BLaER1 (cell line): Measurements from ENCODE around the gene MAU2.

Experiments
- H3K27ac ChIP-seq: shearing (Covaris generic); formaldehyde crosslinking; 2 replicates; pipeline ENCODE4 v1.8.1; 2022
- H3K27me3 ChIP-seq: shearing (Covaris generic); formaldehyde crosslinking; 2 replicates; pipeline ENCODE4 v1.8.1; 2022
- H3K36me3 ChIP-seq: shearing (Covaris generic); formaldehyde crosslinking; 2 replicates; pipeline ENCODE4 v1.8.1; 2022
- H3K4me1 ChIP-seq: shearing (Covaris generic); formaldehyde crosslinking; 2 replicates; pipeline ENCODE4 v1.8.1; 2022
- H3K4me2 ChIP-seq: shearing (Covaris generic); formaldehyde crosslinking; 2 replicates; pipeline ENCODE4 v1.8.1; 2022
- H3K4me3 ChIP-seq: shearing (Covaris generic); formaldehyde crosslinking; 2 replicates; pipeline ENCODE4 v1.8.1; 2022
- H3K9ac ChIP-seq: shearing (Covaris generic); formaldehyde crosslinking; 2 replicates; pipeline ENCODE4 v1.8.1; 2022
- H3K9me3 ChIP-seq: shearing (Covaris generic); formaldehyde crosslinking; 2 replicates; pipeline ENCODE4 v1.8.1; 2022
- H4K20me1 ChIP-seq: shearing (Covaris generic); formaldehyde crosslinking; 2 replicates; pipeline ENCODE4 v1.8.1; 2022
- Cebpa-rat ChIP-seq: shearing (Covaris generic); IDR thresholded peaks from 2 replicates; pipeline ENCODE4 v1.8.1; 2022

Gene MAU2

GRCh38 chr19:19334063-19334988, 13.7 kb downstream of the MAU2 start:
- Histone ChIP-seq H3K36me3 (peaks cover 100% of the 10 kb centered on the region), H3K27ac (no peak overlapping the region), H3K9me3 (no peaks in the 10 kb centered on the region), H4K20me1 (peaks cover 90% of the 10 kb centered on the region), H3K4me2 (no peak overlapping the region), H3K27me3 (no peaks in the 10 kb centered on the region), H3K4me1 (peaks cover 4% of the 10 kb centered on the region), H3K4me3 (no peak overlapping the region), H3K9ac (no peak overlapping the region)
- no peak for TF ChIP-seq Cebpa-rat

GRCh38 chr19:19334989-19335344, 14.3 kb downstream of the MAU2 start:
- no peak overlapping the region for H3K9ac ChIP-seq
- H3K27me3 ChIP-seq, result no peaks in the 10 kb centered on the region
- no peak for TF ChIP-seq Cebpa-rat
- H3K36me3 ChIP-seq, result peaks cover 99% of the 10 kb centered on the region
- H3K27ac ChIP-seq, result no peak overlapping the region
- H4K20me1 ChIP-seq, result peaks cover 84% of the 10 kb centered on the region
- no peak overlapping the region for H3K4me3 ChIP-seq
- no peak overlapping the region for H3K4me2 ChIP-seq
- H3K4me1 ChIP-seq, result no peaks in the 10 kb centered on the region
- no peaks in the 10 kb centered on the region for H3K9me3 ChIP-seq

GRCh38 chr19:19335408-19336158, 15.0 kb downstream of the MAU2 start:
- no peaks in the 10 kb centered on the region for H3K27me3 ChIP-seq
- H3K9ac ChIP-seq, result no peak overlapping the region
- no peak for TF ChIP-seq Cebpa-rat

GRCh38 chr19:19336597-19336996, 16.0 kb downstream of the MAU2 start:
- TF ChIP-seq Cebpa-rat, result no peak
- H3K27ac ChIP-seq, result no peak overlapping the region

More at GRCh38 chr19:19335408-19336158, 15.0 kb downstream of the MAU2 start:
- no peak overlapping the region for H3K27ac ChIP-seq
- peaks cover 78% of the 10 kb centered on the region for H4K20me1 ChIP-seq
- peaks cover 98% of the 10 kb centered on the region for H3K36me3 ChIP-seq
- no peak overlapping the region for H3K4me2 ChIP-seq
- H3K4me1 ChIP-seq, result no peaks in the 10 kb centered on the region
- H3K9me3 ChIP-seq, result no peaks in the 10 kb centered on the region
- H3K4me3 ChIP-seq, result no peak overlapping the region

GRCh38 chr19:19337120-19337519, 16.5 kb downstream of the MAU2 start:
- H3K4me1 ChIP-seq, result no peaks in the 10 kb centered on the region
- no peak overlapping the region for H3K4me2 ChIP-seq
- TF ChIP-seq Cebpa-rat, result no peak
- no peak overlapping the region for H3K9ac ChIP-seq
- H3K36me3 ChIP-seq, result peaks cover 98% of the 10 kb centered on the region
- no peaks in the 10 kb centered on the region for H3K9me3 ChIP-seq
- H4K20me1 ChIP-seq, result peaks cover 77% of the 10 kb centered on the region
- no peaks in the 10 kb centered on the region for H3K27me3 ChIP-seq
- H3K4me3 ChIP-seq, result no peak overlapping the region
- H3K27ac ChIP-seq, result no peak overlapping the region

More at GRCh38 chr19:19336597-19336996, 16.0 kb downstream of the MAU2 start:
- Histone ChIP-seq H3K36me3 (peaks cover 98% of the 10 kb centered on the region), H3K9me3 (no peaks in the 10 kb centered on the region), H3K9ac (no peak overlapping the region), H3K4me1 (no peaks in the 10 kb centered on the region), H3K4me3 (no peak overlapping the region), H3K27me3 (no peaks in the 10 kb centered on the region), H4K20me1 (peaks cover 77% of the 10 kb centered on the region), H3K4me2 (no peak overlapping the region)

GRCh38 chr19:19338082-19338481, 17.5 kb downstream of the MAU2 start:
- H3K4me3 ChIP-seq, result no peak overlapping the region
- no peak overlapping the region for H3K9ac ChIP-seq
- H3K27me3 ChIP-seq, result no peaks in the 10 kb centered on the region
- no peak overlapping the region for H3K27ac ChIP-seq
- peaks cover 72% of the 10 kb centered on the region for H4K20me1 ChIP-seq
- H3K4me1 ChIP-seq, result no peaks in the 10 kb centered on the region
- TF ChIP-seq Cebpa-rat, result no peak
- H3K36me3 ChIP-seq, result peaks cover 98% of the 10 kb centered on the region
- no peaks in the 10 kb centered on the region for H3K9me3 ChIP-seq
- no peak overlapping the region for H3K4me2 ChIP-seq

GRCh38 chr19:19341026-19341425, 20.4 kb downstream of the MAU2 start:
- Histone ChIP-seq H3K9ac (no peak overlapping the region), H3K27ac (no peak overlapping the region), H3K9me3 (no peaks in the 10 kb centered on the region), H3K36me3 (peaks cover 98% of the 10 kb centered on the region), H3K4me3 (no peak overlapping the region), H4K20me1 (peaks cover 59% of the 10 kb centered on the region), H3K4me1 (no peaks in the 10 kb centered on the region), H3K4me2 (no peak overlapping the region), H3K27me3 (no peaks in the 10 kb centered on the region)
- no peak for TF ChIP-seq Cebpa-rat

GRCh38 chr19:19342086-19343015, 21.7 kb downstream of the MAU2 start:
- H3K4me3 ChIP-seq, result no peak overlapping the region
- H3K27ac ChIP-seq, result no peak overlapping the region
- H3K27me3 ChIP-seq, result no peaks in the 10 kb centered on the region
- H4K20me1 ChIP-seq, result peaks cover 48% of the 10 kb centered on the region
- H3K4me1 ChIP-seq, result no peaks in the 10 kb centered on the region
- no peak overlapping the region for H3K9ac ChIP-seq
- H3K9me3 ChIP-seq, result no peaks in the 10 kb centered on the region
- peaks cover 98% of the 10 kb centered on the region for H3K36me3 ChIP-seq
- no peak for TF ChIP-seq Cebpa-rat
- H3K4me2 ChIP-seq, result no peak overlapping the region

GRCh38 chr19:19343016-19343362, 22.4 kb downstream of the MAU2 start:
- no peak for TF ChIP-seq Cebpa-rat
- Histone ChIP-seq H3K4me1 (no peaks in the 10 kb centered on the region), H3K9ac (no peak overlapping the region), H3K9me3 (no peaks in the 10 kb centered on the region), H4K20me1 (peaks cover 42% of the 10 kb centered on the region), H3K4me3 (no peak overlapping the region), H3K27me3 (no peaks in the 10 kb centered on the region), H3K27ac (no peak overlapping the region), H3K4me2 (no peak overlapping the region), H3K36me3 (peaks cover 98% of the 10 kb centered on the region)
